A673 (cell line): ENCODE data around the gene IYD. TPM values are rescaled to one million over a fixed set of nuclear protein-coding genes. Genes with fewer than 3 reads are reported as not detected.

Source experiments
- BruUV-seq: library from RNA; stranded (reverse); fragments of 400-500 nt; replicated peaks from 2 replicates; lab custom pipeline; 2021; lab: Mats Ljungman, UMichigan
- CTCF ChIA-PET: fragments of 300-600 bp; sonication (Branson Sonifier 250); formaldehyde crosslinking; loops from one replicate; lab custom pipeline; 2022; ENCODE audit warnings: antibody characterized with exemption; lab: Charles Lee
- POLR2A ChIA-PET: fragments of 300-600 bp; sonication (Branson Sonifier 250); formaldehyde crosslinking; loops from one replicate; lab custom pipeline; 2022; ENCODE audit warnings: antibody characterized with exemption; ENCODE audit not compliant: low non-redundant PET; lab: Charles Lee
- DNase-seq: peaks from one replicate; pipeline ENCODE4 v3.0.0-alpha.2; 2015; ENCODE audit warnings: low spot score
- H3K27ac ChIP-seq: fragments of 200-600 bp; sonication (generic); 2 replicates; pipeline ENCODE4 v1.5.1; 2016; ENCODE audit warnings: mixed run types, low read depth, mild to moderate bottlenecking, mixed read lengths, antibody characterized with exemption, low read length; ENCODE audit not compliant: poor library complexity, severe bottlenecking
- H3K27me3 ChIP-seq: fragments of 200-600 bp; sonication (generic); replicated peaks from 2 replicates; pipeline ENCODE4 v1.6.1; 2017; ENCODE audit warnings: mixed run types, low read depth, mild to moderate bottlenecking, mixed read lengths, antibody characterized with exemption, low read length; ENCODE audit not compliant: insufficient read depth, poor library complexity
- H3K36me3 ChIP-seq: fragments of 200-600 bp; sonication (generic); 2 replicates; pipeline ENCODE4 v1.6.1; 2016; ENCODE audit warnings: mixed run types, mild to moderate bottlenecking, mixed read lengths, antibody characterized with exemption, low read length; ENCODE audit not compliant: insufficient read depth, poor library complexity, severe bottlenecking
- H3K4me1 ChIP-seq: fragments of 200-600 bp; sonication (generic); 2 replicates; pipeline ENCODE4 v1.6.1; 2017; ENCODE audit warnings: mixed run types, mild to moderate bottlenecking, mixed read lengths, antibody characterized with exemption, low read length; ENCODE audit not compliant: insufficient read depth, poor library complexity, severe bottlenecking
- H3K4me3 ChIP-seq: fragments of 200-600 bp; sonication (generic); 2 replicates; pipeline ENCODE4 v1.5.1; 2016; ENCODE audit warnings: low read depth, mixed run types, mild to moderate bottlenecking, mixed read lengths, low read length; ENCODE audit not compliant: poor library complexity, severe bottlenecking
- H3K9me3 ChIP-seq: fragments of 200-600 bp; sonication (generic); 2 replicates; pipeline ENCODE4 v1.6.1; 2016; ENCODE audit warnings: mixed run types, low read depth, mild to moderate bottlenecking, mixed read lengths, antibody characterized with exemption, low read length; ENCODE audit not compliant: poor library complexity, severe bottlenecking
- CTCF ChIP-seq: fragments of 300-800, 200-600 bp; sonication (generic); conservative IDR thresholded peaks from 2 replicates; pipeline ENCODE4 v1.5.1; 2017; ENCODE audit warnings: low read depth, mild to moderate bottlenecking, antibody characterized with exemption, low read length, moderate library complexity, mixed read lengths
- EZH2 ChIP-seq: fragments of 200-600 bp; sonication (generic); IDR thresholded peaks from 2 replicates; pipeline ENCODE4 v1.6.1; 2017; ENCODE audit warnings: borderline replicate concordance, low read depth, mild to moderate bottlenecking, mixed read lengths, antibody characterized with exemption, low read length; ENCODE audit not compliant: poor library complexity, severe bottlenecking
- intact Hi-C: fragments of 100-400 bp; cut with micrococcal nuclease; formaldehyde crosslinking; loops from one replicate; pipeline ENCODE4 v1.10.0; 2022; ENCODE audit not compliant: unreplicated experiment
- total RNA-seq: library from RNA; stranded (reverse); gene quantifications from 2 replicates; pipeline ENCODE4 v1.2.3, GENCODE V29; 2021

The IYD gene
- total RNA-seq, 1 experiment from 2014 or later = not detected

DNA sequence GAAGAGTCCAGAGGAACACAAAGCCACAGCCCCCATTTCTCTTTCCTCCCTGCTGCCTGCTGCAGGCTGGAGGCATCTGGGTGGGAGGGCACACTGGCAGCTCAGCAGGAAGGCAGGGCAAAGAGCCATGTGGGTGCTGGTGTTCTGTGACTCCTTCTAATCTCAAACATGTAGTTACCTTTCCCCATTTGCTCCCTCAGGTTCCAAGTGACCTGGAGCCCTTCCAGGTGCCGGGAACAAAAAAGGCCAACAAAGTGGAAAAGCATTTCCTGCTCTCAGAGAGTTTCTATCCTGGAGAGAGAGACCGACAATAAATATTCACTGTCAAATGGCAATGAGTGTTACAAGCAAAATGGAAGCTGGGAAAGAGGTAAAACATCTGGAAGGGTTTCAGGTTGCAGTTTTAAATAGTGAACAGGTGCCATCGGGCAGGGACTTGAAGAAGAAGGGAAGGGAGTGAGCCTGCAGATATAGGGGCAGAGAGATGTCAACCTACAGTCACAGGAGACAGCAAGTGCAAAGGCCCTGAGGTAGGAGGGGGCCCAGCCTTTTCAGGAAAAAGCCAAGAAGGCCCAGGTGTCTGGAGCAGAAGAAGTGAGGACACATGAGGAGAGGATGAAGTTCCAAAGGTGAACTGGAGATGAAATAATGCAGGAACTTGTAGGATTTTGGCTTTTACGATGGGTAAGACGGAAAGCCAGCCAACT is 43.6 kb upstream of the IYD start:
- H3K4me1 ChIP-seq = no peaks in the 10 kb centered on the region
- ChIA-PET CTCF (no interaction called here), POLR2A (no interaction called here)
- no peaks in the 10 kb centered on the region for H3K36me3 ChIP-seq
- intact Hi-C loops = no loop called here
- no TSS peak for BruUV-seq
- no peak for DNase-seq
- TF ChIP-seq EZH2 (no peak), CTCF (no peak)
- H3K27ac ChIP-seq = no peak overlapping the region
- no peaks in the 10 kb centered on the region for H3K9me3 ChIP-seq
- no peaks in the 10 kb centered on the region for H3K27me3 ChIP-seq
- no peak overlapping the region for H3K4me3 ChIP-seq

GRCh38 chr6:150327117-150327774 is 41.6 kb upstream of the IYD start:
- POLR2A ChIA-PET = no interaction called here
- Histone ChIP-seq H3K4me3 (no peak overlapping the region), H3K27ac (no peak overlapping the region), H3K9me3 (no peaks in the 10 kb centered on the region), H3K27me3 (no peaks in the 10 kb centered on the region), H3K4me1 (no peaks in the 10 kb centered on the region), H3K36me3 (no peaks in the 10 kb centered on the region)
- CTCF ChIA-PET = no interaction called here
- no peak for DNase-seq
- TF ChIP-seq EZH2 (no peak), CTCF (no peak)
- no TSS peak for BruUV-seq
- intact Hi-C loops = no loop called here

GRCh38 chr6:150328744-150329405 is 39.9 kb upstream of the IYD start:
- POLR2A ChIA-PET = no interaction called here
- Histone ChIP-seq H3K4me3 (no peak overlapping the region), H3K27ac (no peak overlapping the region), H3K4me1 (no peaks in the 10 kb centered on the region), H3K9me3 (no peaks in the 10 kb centered on the region), H3K36me3 (no peaks in the 10 kb centered on the region), H3K27me3 (no peaks in the 10 kb centered on the region)
- DNase-seq = no peak
- no TSS peak for BruUV-seq
- TF ChIP-seq CTCF = no peak
- TF ChIP-seq EZH2 = no peak
- CTCF ChIA-PET = no interaction called here
- intact Hi-C loops = no loop called here
